PC-3 (cell line): ENCODE measurements around the gene CTDNEP1. TPM values are rescaled to one million over a fixed set of nuclear protein-coding genes. Genes with fewer than 3 reads are reported as not detected.

Experiments used
- ATAC-seq: fragments of 200-7000 bp; cut with Tn5 transposase; 2 replicates; pipeline ENCODE4 v1.9.1; 2020; ENCODE audit warnings: mild to moderate bottlenecking, moderate library complexity
- BruUV-seq: library from RNA; stranded (reverse); fragments of 400-500 nt; replicated peaks from 2 replicates; lab custom pipeline; 2021; lab: Mats Ljungman, UMichigan
- CTCF ChIA-PET: fragments of 300-600 bp; sonication (Branson Sonifier 250); formaldehyde crosslinking; loops from one replicate; lab custom pipeline; 2022; ENCODE audit warnings: antibody characterized with exemption; lab: Charles Lee
- POLR2A ChIA-PET: fragments of 300-600 bp; sonication (Branson Sonifier 250); formaldehyde crosslinking; loops from one replicate; lab custom pipeline; 2022; ENCODE audit warnings: antibody characterized with exemption; ENCODE audit not compliant: unreplicated experiment; lab: Charles Lee
- DNase-seq: peaks from one replicate; pipeline ENCODE4 v3.0.0-alpha.2; 2015
- H2AFZ ChIP-seq: fragments of 300-600 bp; sonication (generic); 2 replicates; pipeline ENCODE4 v1.6.0; 2016; ENCODE audit warnings: antibody characterized with exemption, low read length
- H3F3A ChIP-seq: fragments of 300-600 bp; sonication (generic); one replicate; pipeline ENCODE4 v1.6.0; 2017; ENCODE audit warnings: antibody characterized with exemption, low read length, control low read depth, mild to moderate bottlenecking; ENCODE audit not compliant: unreplicated experiment
- H3K27ac ChIP-seq: fragments of 300-600 bp; sonication (generic); 2 replicates; pipeline ENCODE4 v1.5.1; 2016; ENCODE audit warnings: mild to moderate bottlenecking, low read length
- H3K27me3 ChIP-seq: fragments of 300-600 bp; sonication (generic); 2 replicates; pipeline ENCODE4 v1.6.1; 2016; ENCODE audit warnings: low read length, mixed read lengths
- H3K36me3 ChIP-seq: fragments of 300-600 bp; sonication (generic); 2 replicates; pipeline ENCODE4 v1.6.1; 2016; ENCODE audit warnings: low read depth, mixed run types, low read length, mixed read lengths
- H3K4me1 ChIP-seq: fragments of 300-600 bp; sonication (generic); 2 replicates; pipeline ENCODE4 v1.5.1; 2016; ENCODE audit warnings: low read length; ENCODE audit not compliant: insufficient read depth
- H3K4me2 ChIP-seq: fragments of 300-600 bp; sonication (generic); 2 replicates; pipeline ENCODE4 v1.6.0; 2016; ENCODE audit warnings: low read length
- H3K4me3 ChIP-seq: fragments of 300-600 bp; sonication (generic); 2 replicates; pipeline ENCODE4 v1.5.1; 2016; ENCODE audit warnings: mild to moderate bottlenecking, low read length, mixed read lengths
- H3K79me2 ChIP-seq: fragments of 300-600 bp; sonication (generic); 2 replicates; pipeline ENCODE4 v1.6.1; 2017; ENCODE audit warnings: low read length, mixed read lengths
- H3K9ac ChIP-seq: fragments of 300-600 bp; sonication (generic); 2 replicates; pipeline ENCODE4 v1.6.0; 2016; ENCODE audit warnings: mild to moderate bottlenecking, low read length
- H3K9me2 ChIP-seq: fragments of 300-600 bp; sonication (generic); replicated peaks from 2 replicates; pipeline ENCODE4 v1.6.1; 2016; ENCODE audit warnings: mixed run types, low read length, mixed read lengths
- H3K9me3 ChIP-seq: fragments of 300-600 bp; sonication (generic); 2 replicates; pipeline ENCODE4 v1.6.1; 2016; ENCODE audit warnings: low read length, mixed read lengths
- H4K20me1 ChIP-seq: fragments of 300-600 bp; sonication (generic); 2 replicates; pipeline ENCODE4 v1.6.1; 2016; ENCODE audit warnings: low read length, mixed read lengths
- EZH2 ChIP-seq: fragments of 300-600 bp; sonication (generic); IDR thresholded peaks from one replicate; pipeline ENCODE4 v1.6.1; 2017; ENCODE audit warnings: antibody characterized with exemption, mild to moderate bottlenecking, low read length; ENCODE audit not compliant: unreplicated experiment
- EZH2phosphoT487 ChIP-seq: fragments of 300-600 bp; sonication (generic); IDR thresholded peaks from 2 replicates; pipeline ENCODE4 v1.6.1; 2018; ENCODE audit warnings: mild to moderate bottlenecking, antibody characterized with exemption, low read length, borderline replicate concordance
- intact Hi-C: fragments of 100-400 bp; cut with micrococcal nuclease; formaldehyde crosslinking; loops from 2 replicates; pipeline ENCODE4 v1.9.0; 2023
- total RNA-seq: library from RNA; depleted of rRNA; stranded (reverse); fragments of >200 nt; gene quantifications from 2 replicates; pipeline ENCODE4 v1.2.3, GENCODE V29; 2014
- TF ChIP-seq, protein P1 (sequence below): fragments of 300-600 bp; sonication (generic); conservative IDR thresholded peaks from 2 replicates; pipeline ENCODE4 v1.5.1; 2017; ENCODE audit warnings: antibody characterized with exemption, low read depth, mild to moderate bottlenecking, low read length

Gene CTDNEP1
- total RNA-seq, 1 experiment from 2014 or later: 52.4 TPM

- Histone ChIP-seq H3K9me2 (no peaks in the 10 kb centered on the region), H3K79me2 (peaks cover 60% of the 10 kb centered on the region), H4K20me1 (no peaks in the 10 kb centered on the region), H3K9ac (peak overlapping the region; percentile 91), H3K27me3 (no peaks in the 10 kb centered on the region), H3K9me3 (no peaks in the 10 kb centered on the region), H2AFZ (peak overlapping the region; percentile 50; the same call in 1 of the 2 replicates), H3K4me1 (peaks cover 40% of the 10 kb centered on the region), H3K4me2 (peak overlapping the region; percentile 85), H3F3A (peaks cover 8% of the 10 kb centered on the region), H3K4me3 (peak overlapping the region; percentile 96), H3K27ac (0 out of 2 replicates have a peak overlapping the region, but pooled peaks have one; percentile 32), H3K36me3 (peaks cover 13% of the 10 kb centered on the region; the same call in 1 of the 2 replicates)
- ATAC-seq: no peak
- intact Hi-C loops: no loop called here
- no peak for DNase-seq
- BruUV-seq: no TSS peak
- ChIA-PET CTCF (no interaction called here), POLR2A (no interaction called here)
- TF ChIP-seq, protein P1, sequence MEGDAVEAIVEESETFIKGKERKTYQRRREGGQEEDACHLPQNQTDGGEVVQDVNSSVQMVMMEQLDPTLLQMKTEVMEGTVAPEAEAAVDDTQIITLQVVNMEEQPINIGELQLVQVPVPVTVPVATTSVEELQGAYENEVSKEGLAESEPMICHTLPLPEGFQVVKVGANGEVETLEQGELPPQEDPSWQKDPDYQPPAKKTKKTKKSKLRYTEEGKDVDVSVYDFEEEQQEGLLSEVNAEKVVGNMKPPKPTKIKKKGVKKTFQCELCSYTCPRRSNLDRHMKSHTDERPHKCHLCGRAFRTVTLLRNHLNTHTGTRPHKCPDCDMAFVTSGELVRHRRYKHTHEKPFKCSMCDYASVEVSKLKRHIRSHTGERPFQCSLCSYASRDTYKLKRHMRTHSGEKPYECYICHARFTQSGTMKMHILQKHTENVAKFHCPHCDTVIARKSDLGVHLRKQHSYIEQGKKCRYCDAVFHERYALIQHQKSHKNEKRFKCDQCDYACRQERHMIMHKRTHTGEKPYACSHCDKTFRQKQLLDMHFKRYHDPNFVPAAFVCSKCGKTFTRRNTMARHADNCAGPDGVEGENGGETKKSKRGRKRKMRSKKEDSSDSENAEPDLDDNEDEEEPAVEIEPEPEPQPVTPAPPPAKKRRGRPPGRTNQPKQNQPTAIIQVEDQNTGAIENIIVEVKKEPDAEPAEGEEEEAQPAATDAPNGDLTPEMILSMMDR: no peak
- TF ChIP-seq EZH2 (no peak), EZH2phosphoT487 (no peak)
Measured at GRCh38 chr17:7238420-7239090, 13.0 kb downstream of the CTDNEP1 start.

- H3K36me3 ChIP-seq: peaks cover 13% of the 10 kb centered on the region; the same call in 1 of the 2 replicates
- peak overlapping the region; percentile 89 for H3K9ac ChIP-seq
- H3K9me2 ChIP-seq: no peaks in the 10 kb centered on the region
- no peak for TF ChIP-seq EZH2
- no peak for TF ChIP-seq EZH2phosphoT487
- peak overlapping the region; percentile 69 for H3K27ac ChIP-seq
- H3K4me2 ChIP-seq: peak overlapping the region; percentile 81
- H3K79me2 ChIP-seq: peaks cover 67% of the 10 kb centered on the region
- H2AFZ ChIP-seq: peak overlapping the region; percentile 59; the same call in 1 of the 2 replicates
- intact Hi-C loops: no loop called here
- ChIA-PET CTCF (no interaction called here), POLR2A (no interaction called here)
- peaks cover 40% of the 10 kb centered on the region for H3K4me1 ChIP-seq
- BruUV-seq: no TSS peak
- ATAC-seq (no peak; the same call in 1 of the 2 replicates), DNase-seq (peak; percentile 42)
- no peaks in the 10 kb centered on the region for H3K9me3 ChIP-seq
- no peaks in the 10 kb centered on the region for H3K27me3 ChIP-seq
- peaks cover 8% of the 10 kb centered on the region for H3F3A ChIP-seq
- H4K20me1 ChIP-seq: no peaks in the 10 kb centered on the region
- H3K4me3 ChIP-seq: peak overlapping the region; percentile 96
Measured at GRCh38 chr17:7237761-7238419, 13.6 kb downstream of the CTDNEP1 start.

GRCh38 chr17:7237266-7237760, 14.2 kb downstream of the CTDNEP1 start:
- no TSS peak for BruUV-seq
- peaks cover 8% of the 10 kb centered on the region for H3F3A ChIP-seq
- peak overlapping the region; percentile 89 for H3K9ac ChIP-seq
- H3K9me3 ChIP-seq: no peaks in the 10 kb centered on the region
- H3K36me3 ChIP-seq: peaks cover 13% of the 10 kb centered on the region; the same call in 1 of the 2 replicates
- no peaks in the 10 kb centered on the region for H3K27me3 ChIP-seq
- H3K4me3 ChIP-seq: peak overlapping the region; percentile 96
- CTCF ChIA-PET: no interaction called here
- POLR2A ChIA-PET: no interaction called here
- peaks cover 73% of the 10 kb centered on the region for H3K79me2 ChIP-seq
- peak overlapping the region; percentile 69 for H3K27ac ChIP-seq
- peak overlapping the region; percentile 81 for H3K4me2 ChIP-seq
- H2AFZ ChIP-seq: 0 out of 2 replicates have a peak overlapping the region, but pooled peaks have one; percentile 59
- H4K20me1 ChIP-seq: peaks cover 3% of the 10 kb centered on the region; the same call in 1 of the 2 replicates
- intact Hi-C loops: no loop called here
- no peak for DNase-seq
- H3K4me1 ChIP-seq: peaks cover 44% of the 10 kb centered on the region
- no peaks in the 10 kb centered on the region for H3K9me2 ChIP-seq
- no peak for ATAC-seq
- TF ChIP-seq EZH2 (no peak), EZH2phosphoT487 (no peak)
- TF ChIP-seq, protein P1: no peak
